ENCODE data around the gene DCBLD1. TPM values are rescaled to one million over a fixed set of nuclear protein-coding genes. Genes with fewer than 3 reads are reported as not detected.

Gene DCBLD1
- total and polyA plus RNA-seq, 2 donors (not counting 1 experiment from before 2014, with no cell fraction given), result 35.2 to 44.4 TPM

DNA sequence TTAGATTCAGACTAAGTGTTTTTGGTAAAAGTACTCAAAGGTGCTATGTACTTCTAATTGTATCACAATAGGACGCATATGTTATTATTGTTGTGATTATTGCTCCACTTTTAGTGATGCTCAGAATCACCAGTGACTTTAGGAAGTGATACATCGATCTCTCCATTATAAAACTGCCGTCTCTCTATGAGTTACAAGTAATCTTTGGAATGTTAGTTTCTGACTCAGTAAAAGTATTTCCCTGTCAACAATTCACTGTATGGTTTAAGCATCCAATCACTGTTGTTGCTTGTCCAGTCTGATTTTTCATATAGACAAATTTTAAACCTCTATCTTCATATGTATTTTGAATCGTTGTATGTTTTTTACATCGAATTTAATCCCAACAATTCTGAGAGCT is 9.4 kb downstream of the DCBLD1 start:
- H3K4me1 ChIP-seq (ENCODE audit: control insufficient read depth, extremely low read depth, insufficient read depth, low read length), result peaks cover 20% of the 10 kb centered on the region
- no peak for TF ChIP-seq EZH2 (IDR thresholded peaks at IDR 0.05; ENCODE audit: low read length, missing control alignments)
- TF ChIP-seq, protein P1, sequence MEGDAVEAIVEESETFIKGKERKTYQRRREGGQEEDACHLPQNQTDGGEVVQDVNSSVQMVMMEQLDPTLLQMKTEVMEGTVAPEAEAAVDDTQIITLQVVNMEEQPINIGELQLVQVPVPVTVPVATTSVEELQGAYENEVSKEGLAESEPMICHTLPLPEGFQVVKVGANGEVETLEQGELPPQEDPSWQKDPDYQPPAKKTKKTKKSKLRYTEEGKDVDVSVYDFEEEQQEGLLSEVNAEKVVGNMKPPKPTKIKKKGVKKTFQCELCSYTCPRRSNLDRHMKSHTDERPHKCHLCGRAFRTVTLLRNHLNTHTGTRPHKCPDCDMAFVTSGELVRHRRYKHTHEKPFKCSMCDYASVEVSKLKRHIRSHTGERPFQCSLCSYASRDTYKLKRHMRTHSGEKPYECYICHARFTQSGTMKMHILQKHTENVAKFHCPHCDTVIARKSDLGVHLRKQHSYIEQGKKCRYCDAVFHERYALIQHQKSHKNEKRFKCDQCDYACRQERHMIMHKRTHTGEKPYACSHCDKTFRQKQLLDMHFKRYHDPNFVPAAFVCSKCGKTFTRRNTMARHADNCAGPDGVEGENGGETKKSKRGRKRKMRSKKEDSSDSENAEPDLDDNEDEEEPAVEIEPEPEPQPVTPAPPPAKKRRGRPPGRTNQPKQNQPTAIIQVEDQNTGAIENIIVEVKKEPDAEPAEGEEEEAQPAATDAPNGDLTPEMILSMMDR (conservative IDR thresholded peaks at IDR 0.05 in 1 of 2, IDR thresholded peaks at IDR 0.05 in 1 of 2; ENCODE audit: low read depth in 1 of 2, low read length in 2 of 2), result no peak
- H3K9me3 ChIP-seq (ENCODE audit: control insufficient read depth, insufficient read depth, low read depth, low read length), result no peaks in the 10 kb centered on the region
- no peak overlapping the region for H3K27ac ChIP-seq (ENCODE audit: insufficient read depth, low read length)
- no peaks in the 10 kb centered on the region for H4K20me1 ChIP-seq (ENCODE audit: control insufficient read depth, extremely low read depth, insufficient read depth, low read length)
- H3K4me3 ChIP-seq (replicated peaks in 1 of 4; ENCODE audit: control extremely low read depth in 1 of 4, insufficient read depth in 1 of 4, low read depth in 3 of 4, low read length in 4 of 4), result no peak overlapping the region
- no peaks in the 10 kb centered on the region for H3K36me3 ChIP-seq (ENCODE audit: control insufficient read depth, insufficient read depth, low read length)
- H3K9ac ChIP-seq (ENCODE audit: insufficient read depth, low read length), result no peak overlapping the region
- peaks cover 86% of the 10 kb centered on the region for H3K79me2 ChIP-seq (ENCODE audit: control insufficient read depth, insufficient read depth, low read length)
- peak; percentile 36 to 62 for DNase-seq (ENCODE audit: low read depth in 2 of 2)
- H3K4me2 ChIP-seq (ENCODE audit: extremely low read depth, insufficient read depth, low read length), result no peak overlapping the region
- no peaks in the 10 kb centered on the region for H3K27me3 ChIP-seq (ENCODE audit: control insufficient read depth, insufficient read depth, low read length)
- H2AFZ ChIP-seq (ENCODE audit: low read length), result no peak overlapping the region

DNA sequence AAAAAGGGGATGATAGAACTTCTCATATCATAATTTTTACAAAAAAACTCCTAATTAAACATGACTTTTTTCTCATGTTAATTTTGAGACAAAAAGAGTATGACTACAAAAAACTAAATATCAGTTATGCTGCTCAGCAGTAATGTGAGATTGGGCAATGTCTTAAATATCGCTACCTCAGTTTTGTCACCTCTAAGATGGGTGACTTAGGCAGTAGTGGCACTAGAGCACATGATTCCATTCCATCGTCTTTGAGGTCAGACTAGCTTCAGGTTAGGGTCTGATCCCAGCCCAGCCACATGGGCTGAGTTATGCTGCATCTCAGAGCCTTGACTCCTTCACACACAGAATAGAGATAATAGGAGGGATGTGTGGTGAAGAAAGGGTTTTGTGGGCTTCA is 11.0 kb downstream of the DCBLD1 start:
- Histone ChIP-seq H4K20me1 (ENCODE audit: control insufficient read depth, extremely low read depth, insufficient read depth, low read length) (no peaks in the 10 kb centered on the region), H3K27ac (ENCODE audit: insufficient read depth, low read length) (peak overlapping the region; percentile 70), H3K36me3 (ENCODE audit: control insufficient read depth, insufficient read depth, low read length) (no peaks in the 10 kb centered on the region), H3K4me2 (ENCODE audit: extremely low read depth, insufficient read depth, low read length) (peak overlapping the region; percentile 80), H3K4me3 (replicated peaks in 1 of 4; ENCODE audit: control extremely low read depth in 1 of 4, insufficient read depth in 1 of 4, low read depth in 3 of 4, low read length in 4 of 4) (no peak overlapping the region), H3K9ac (ENCODE audit: insufficient read depth, low read length) (no peak overlapping the region), H2AFZ (ENCODE audit: low read length) (no peak overlapping the region), H3K4me1 (ENCODE audit: control insufficient read depth, extremely low read depth, insufficient read depth, low read length) (peaks cover 27% of the 10 kb centered on the region), H3K79me2 (ENCODE audit: control insufficient read depth, insufficient read depth, low read length) (peaks cover 81% of the 10 kb centered on the region), H3K27me3 (ENCODE audit: control insufficient read depth, insufficient read depth, low read length) (no peaks in the 10 kb centered on the region), H3K9me3 (ENCODE audit: control insufficient read depth, insufficient read depth, low read depth, low read length) (no peaks in the 10 kb centered on the region)
- no peak for DNase-seq (ENCODE audit: low read depth in 2 of 2)
- TF ChIP-seq EZH2 (IDR thresholded peaks at IDR 0.05; ENCODE audit: low read length, missing control alignments), result no peak
- TF ChIP-seq, protein P1 (conservative IDR thresholded peaks at IDR 0.05 in 1 of 2, IDR thresholded peaks at IDR 0.05 in 1 of 2; ENCODE audit: low read depth in 1 of 2, low read length in 2 of 2), result no peak

DNA sequence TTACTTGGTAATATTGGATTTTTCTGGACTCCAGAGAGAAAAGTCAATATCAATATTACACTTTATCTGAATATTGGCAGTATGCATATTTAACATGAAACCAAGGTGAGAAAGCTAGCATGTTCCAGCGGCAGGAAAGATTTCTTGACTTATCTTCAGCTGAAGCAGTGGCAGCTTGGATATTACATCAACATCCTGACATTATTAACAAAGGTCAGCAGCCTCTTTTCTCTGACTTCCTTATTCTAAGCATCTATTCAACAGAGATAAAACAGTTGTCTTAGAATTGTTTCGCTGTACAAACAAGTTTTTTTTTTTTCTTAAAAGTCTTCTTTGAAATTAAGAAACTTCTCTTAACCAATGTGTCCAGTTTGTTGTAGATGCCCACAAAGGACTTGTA is 11.8 kb downstream of the DCBLD1 start:
- no peaks in the 10 kb centered on the region for H3K9me3 ChIP-seq (ENCODE audit: control insufficient read depth, insufficient read depth, low read depth, low read length)
- H3K9ac ChIP-seq (ENCODE audit: insufficient read depth, low read length), result peak overlapping the region; percentile 43
- no peak overlapping the region for H2AFZ ChIP-seq (ENCODE audit: low read length)
- H3K4me1 ChIP-seq (ENCODE audit: control insufficient read depth, extremely low read depth, insufficient read depth, low read length), result peaks cover 27% of the 10 kb centered on the region
- no peaks in the 10 kb centered on the region for H3K27me3 ChIP-seq (ENCODE audit: control insufficient read depth, insufficient read depth, low read length)
- no peaks in the 10 kb centered on the region for H3K36me3 ChIP-seq (ENCODE audit: control insufficient read depth, insufficient read depth, low read length)
- H3K79me2 ChIP-seq (ENCODE audit: control insufficient read depth, insufficient read depth, low read length), result peaks cover 77% of the 10 kb centered on the region
- H4K20me1 ChIP-seq (ENCODE audit: control insufficient read depth, extremely low read depth, insufficient read depth, low read length), result no peaks in the 10 kb centered on the region
- peak overlapping the region; percentile 70 for H3K27ac ChIP-seq (ENCODE audit: insufficient read depth, low read length)
- H3K4me2 ChIP-seq (ENCODE audit: extremely low read depth, insufficient read depth, low read length), result peak overlapping the region; percentile 80
- peak overlapping the region in 3 of 4 experiments; percentile 13 to 53 (median 26) for H3K4me3 ChIP-seq (replicated peaks in 1 of 4; ENCODE audit: control extremely low read depth in 1 of 4, insufficient read depth in 1 of 4, low read depth in 3 of 4, low read length in 4 of 4)
- TF ChIP-seq EZH2 (IDR thresholded peaks at IDR 0.05; ENCODE audit: low read length, missing control alignments), result no peak
- TF ChIP-seq, protein P1 (conservative IDR thresholded peaks at IDR 0.05 in 1 of 2, IDR thresholded peaks at IDR 0.05 in 1 of 2; ENCODE audit: low read depth in 1 of 2, low read length in 2 of 2), result no peak
- DNase-seq (ENCODE audit: low read depth in 2 of 2), result peak in 1 of 2 donors; percentile 47
